GM21619 (cell line): Measurements from ENCODE around the gene PFKFB3.
A peak's percentile ranks its signal among the peaks of the same experiment; 100 is the strongest.

Experiments used
- ATAC-seq: cut with Tn5 transposase; IDR thresholded peaks from one replicate; pipeline ENCODE4 v1.9.1; 2021; ENCODE audit not compliant: unreplicated experiment

PFKFB3 gene

DNA sequence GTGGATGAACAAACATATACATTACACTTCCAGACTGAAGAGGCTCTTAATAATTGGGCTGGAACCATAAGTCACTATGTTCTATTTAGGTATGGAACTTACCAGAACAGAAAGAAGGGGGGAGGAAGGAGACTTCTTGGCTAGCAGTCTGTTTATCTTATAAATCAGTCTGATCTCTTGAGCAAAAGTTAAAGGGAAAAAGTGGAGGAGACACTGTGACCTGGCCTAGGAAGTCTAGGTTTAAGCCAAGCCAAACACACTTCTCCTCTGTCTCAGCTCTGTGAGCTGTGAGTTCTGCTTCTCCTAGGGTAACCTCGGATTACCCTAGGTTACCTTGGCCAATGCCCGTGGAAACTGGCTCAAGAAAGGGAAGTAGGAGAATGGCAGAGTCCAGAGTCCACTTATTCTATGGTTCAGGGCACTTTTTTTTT is 95.2 kb downstream of the PFKFB3 start:
- ATAC-seq: no peak

DNA sequence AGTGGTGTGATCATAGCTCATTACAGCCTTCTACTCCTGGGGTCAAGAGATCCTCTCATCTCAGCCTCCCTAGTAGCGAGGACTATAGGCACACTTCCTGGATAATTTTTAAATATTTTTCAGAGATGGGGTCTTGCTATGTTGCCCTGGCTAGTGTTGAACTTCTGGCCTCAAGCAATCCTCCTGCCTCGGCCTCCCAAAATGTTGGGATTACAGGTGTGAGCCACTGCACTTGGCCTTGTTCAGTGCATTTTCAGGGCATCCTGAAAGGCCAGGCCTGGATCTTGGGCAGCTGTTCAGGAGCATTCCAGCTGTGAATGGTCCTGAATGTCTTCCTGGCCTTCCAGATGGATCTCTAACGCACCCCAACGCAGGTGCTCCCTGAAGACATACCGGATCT is 95.7 kb downstream of the PFKFB3 start:
- ATAC-seq: no peak

DNA sequence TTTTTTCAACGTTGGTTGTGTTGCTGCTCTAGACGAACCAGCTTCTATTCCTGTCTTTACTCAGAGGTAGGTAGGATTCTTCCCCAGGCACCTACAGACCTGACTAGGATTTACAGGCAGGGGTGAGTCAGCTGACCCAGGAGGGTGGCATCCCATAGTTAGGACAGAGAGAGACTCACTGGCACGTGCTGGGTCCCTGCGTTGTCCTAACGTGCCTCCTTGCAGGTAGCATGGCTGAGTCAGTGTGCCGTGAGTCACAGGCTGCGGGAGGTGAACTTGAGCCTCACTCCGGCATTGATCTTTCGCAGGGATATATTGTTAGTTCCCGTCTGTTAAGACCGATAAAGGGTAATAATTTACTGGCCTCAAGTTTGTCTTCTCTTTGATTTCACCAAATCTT is 96.5 kb downstream of the PFKFB3 start:
- ATAC-seq: no peak

DNA sequence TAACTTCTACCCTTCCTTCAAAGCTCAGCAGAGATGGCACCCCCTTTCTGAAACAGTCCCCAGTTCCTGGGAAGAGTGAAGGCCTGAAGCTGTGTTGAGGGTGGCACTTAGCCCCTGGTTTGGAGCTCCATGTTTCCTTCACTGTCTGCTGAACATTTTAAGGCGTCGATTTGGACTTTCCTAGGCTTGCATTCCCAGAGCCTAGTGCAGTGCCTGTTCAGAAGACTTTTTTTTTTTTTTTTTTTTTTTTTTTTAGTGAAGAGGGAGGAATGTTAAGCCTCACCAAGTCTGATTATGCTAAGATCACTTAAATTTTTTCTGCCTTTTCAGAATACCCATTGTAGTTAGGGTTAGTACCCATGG is 97.0 kb downstream of the PFKFB3 start:
- no peak for ATAC-seq

DNA sequence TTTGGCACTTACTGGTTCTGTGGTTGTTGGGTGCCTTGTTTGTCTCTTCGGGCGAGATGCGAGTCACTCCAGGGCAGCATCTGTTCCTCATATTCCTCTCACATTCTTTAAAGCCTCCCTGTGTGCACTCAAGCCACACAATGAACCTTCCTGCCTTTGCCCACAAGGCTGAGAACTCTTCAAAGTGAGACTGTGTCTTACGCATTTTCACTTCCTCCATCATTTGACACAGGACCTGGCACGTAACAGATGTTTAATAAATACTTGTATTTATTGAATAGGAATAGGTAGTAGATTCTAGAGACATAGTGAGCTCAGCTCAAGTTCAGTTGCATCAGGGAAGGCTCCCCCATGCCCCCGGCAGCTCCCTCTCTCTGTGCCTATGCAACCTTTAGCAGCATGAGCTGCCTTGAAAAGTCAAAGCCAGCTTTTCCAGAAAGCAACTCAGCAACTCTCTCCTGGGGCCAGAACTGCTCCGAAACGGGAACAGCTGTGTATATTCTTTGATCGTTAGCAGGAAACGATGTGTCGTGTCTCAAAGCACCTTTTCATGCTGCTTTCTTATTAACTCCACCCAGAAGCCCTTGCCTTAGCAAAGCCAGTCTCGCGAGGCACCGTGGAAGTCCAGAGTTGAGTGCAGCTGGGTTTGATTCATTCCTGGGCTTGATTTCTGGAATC is 97.5 kb downstream of the PFKFB3 start:
- peak; percentile 84 for ATAC-seq

DNA sequence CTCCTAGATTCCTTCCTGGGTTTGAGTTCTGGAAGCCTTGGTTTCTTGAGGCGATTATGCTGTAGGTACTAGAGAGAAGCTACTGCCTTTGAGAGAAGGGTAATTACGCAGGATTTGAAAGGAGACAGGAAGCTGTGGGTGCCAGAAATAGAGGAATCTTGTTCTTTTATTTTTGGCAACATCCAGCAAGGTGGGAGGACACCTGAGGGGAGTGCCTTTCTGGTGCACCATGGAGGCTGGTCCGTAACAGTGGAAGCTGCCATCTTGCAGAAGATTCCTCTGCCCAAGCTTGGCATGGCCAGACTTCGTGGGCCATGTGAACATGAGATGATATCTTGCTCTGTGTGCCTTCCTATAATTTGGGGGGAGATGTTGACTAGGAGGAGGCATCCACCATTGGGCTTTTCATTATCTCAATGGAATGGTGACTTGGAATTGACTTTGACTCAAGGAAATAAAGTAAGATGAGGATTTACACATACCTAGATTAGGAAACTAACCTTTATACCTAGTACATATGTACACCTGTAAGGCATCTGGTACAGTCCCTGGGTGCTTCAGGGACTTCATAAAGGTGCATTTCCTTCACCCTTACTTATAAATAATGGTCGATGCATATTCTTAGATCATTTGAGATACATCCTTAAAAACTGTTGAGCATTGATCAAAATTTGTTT is 98.2 kb downstream of the PFKFB3 start:
- ATAC-seq: no peak

DNA sequence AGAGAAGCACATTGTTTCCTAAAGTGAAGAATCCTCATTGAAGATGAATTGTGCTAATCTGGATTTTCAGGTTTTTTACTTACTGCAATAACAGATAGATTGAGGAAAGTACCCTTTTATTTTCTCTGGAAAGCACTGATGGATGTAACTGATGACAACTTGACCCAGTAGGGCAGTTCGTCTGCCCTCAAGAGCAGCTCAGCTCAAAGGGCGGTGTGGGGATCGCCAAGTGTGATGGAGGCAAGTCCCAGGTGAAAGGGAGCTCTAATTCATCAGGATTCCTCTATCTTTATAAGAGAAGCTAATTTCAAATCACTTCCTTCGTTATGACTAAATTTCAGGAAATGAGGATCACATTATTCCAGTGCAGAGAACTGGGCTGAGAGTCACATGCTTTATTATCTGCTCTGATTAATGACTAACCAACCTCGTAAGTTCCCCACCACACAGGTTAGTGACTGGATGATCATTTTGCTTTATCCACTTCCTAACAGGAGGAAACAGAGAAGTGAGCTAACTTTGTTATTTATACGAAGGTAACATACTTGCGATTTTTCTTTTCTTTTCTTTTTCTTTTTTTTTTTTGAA is 98.8 kb downstream of the PFKFB3 start:
- no peak for ATAC-seq
